ENCODE data around the gene CRTAC1. TPM values are rescaled to one million over a fixed set of nuclear protein-coding genes. Genes with fewer than 3 reads are reported as not detected.

CRTAC1 gene
- total RNA-seq, 4 donors from 2014 or later, result 0.41 to 0.79 TPM; not detected in 2

GRCh38 chr10:97896756-97897358, 133.6 kb downstream of the CRTAC1 start:
- no peaks in the 10 kb centered on the region for H3K36me3 ChIP-seq
- no peak for TF ChIP-seq CTCF (IDR thresholded peaks at IDR 0.05)
- no peak for TF ChIP-seq POLR2AphosphoS5 (IDR thresholded peaks at IDR 0.05)
- no peak for TF ChIP-seq POLR2A (IDR thresholded peaks at IDR 0.05)
- no peak for TF ChIP-seq EP300 (IDR thresholded peaks at IDR 0.05; ENCODE audit: low read depth)
- intact Hi-C loops (cut with DNase I; ENCODE audit: low total_unique reads), result no loop called here
- peaks cover 0 to 5% (median 0%) of the 10 kb centered on the region in 4 donors for H3K4me1 ChIP-seq
- no peaks in the 10 kb centered on the region for H3K9me3 ChIP-seq
- H3K27ac ChIP-seq, result no peak overlapping the region
- no peak for DNase-seq
- H3K27me3 ChIP-seq, result peaks cover 4% of the 10 kb centered on the region
- H3K4me3 ChIP-seq, result no peak overlapping the region
- 84% methylated on average over 13 of the region's 13 CpGs; no CpG with 5 or more reads in 1 of the 2 donors for WGBS, 2 donors (ENCODE audit: low coverage in 1 of 2)
- in situ Hi-C loops (cut with MboI; ENCODE audit: low pct_ligation_motif_present in 1 of 4, low pct_unique_long_range_greater_than_20kb in 1 of 4, low sequenced_read_pairs in 3 of 4), result no loop called here

GRCh38 chr10:97895915-97896314, 134.5 kb downstream of the CRTAC1 start:
- in situ Hi-C loops (cut with MboI; ENCODE audit: low pct_ligation_motif_present in 1 of 4, low pct_unique_long_range_greater_than_20kb in 1 of 4, low sequenced_read_pairs in 3 of 4), result no loop called here
- WGBS, 2 donors (ENCODE audit: low coverage in 1 of 2), result 74% methylated on average over 9 of the region's 9 CpGs; no CpG with 5 or more reads in 1 of the 2 donors
- no peak for TF ChIP-seq POLR2AphosphoS5 (IDR thresholded peaks at IDR 0.05)
- no peak for TF ChIP-seq CTCF (IDR thresholded peaks at IDR 0.05)
- TF ChIP-seq POLR2A (IDR thresholded peaks at IDR 0.05), result no peak
- no peak for TF ChIP-seq EP300 (IDR thresholded peaks at IDR 0.05; ENCODE audit: low read depth)
- H3K4me3 ChIP-seq, result no peak overlapping the region
- H3K27me3 ChIP-seq, result peaks cover 4% of the 10 kb centered on the region
- H3K9me3 ChIP-seq, result no peaks in the 10 kb centered on the region
- H3K27ac ChIP-seq, result no peak overlapping the region
- peaks cover 0 to 5% (median 0%) of the 10 kb centered on the region in 4 donors for H3K4me1 ChIP-seq
- no peaks in the 10 kb centered on the region for H3K36me3 ChIP-seq
- intact Hi-C loops (cut with DNase I; ENCODE audit: low total_unique reads), result no loop called here
- no peak for DNase-seq

GRCh38 chr10:97895084-97895483, 135.3 kb downstream of the CRTAC1 start:
- Histone ChIP-seq H3K9me3 (no peaks in the 10 kb centered on the region), H3K27me3 (peaks cover 4% of the 10 kb centered on the region), H3K36me3 (no peaks in the 10 kb centered on the region), H3K27ac (no peak overlapping the region), H3K4me3 (no peak overlapping the region), H3K4me1 (peaks cover 0 to 5% (median 0%) of the 10 kb centered on the region in 4 donors)
- TF ChIP-seq EP300 (IDR thresholded peaks at IDR 0.05; ENCODE audit: low read depth) (no peak), POLR2A (IDR thresholded peaks at IDR 0.05) (no peak), CTCF (IDR thresholded peaks at IDR 0.05) (no peak), POLR2AphosphoS5 (IDR thresholded peaks at IDR 0.05) (no peak)
- intact Hi-C loops (cut with DNase I; ENCODE audit: low total_unique reads) (no loop called here), in situ Hi-C loops (cut with MboI; ENCODE audit: low pct_ligation_motif_present in 1 of 4, low pct_unique_long_range_greater_than_20kb in 1 of 4, low sequenced_read_pairs in 3 of 4) (no loop called here)
- 90 to 100% methylated on average over 2 to 13 of the region's 13 CpGs for WGBS, 2 donors (ENCODE audit: low coverage in 1 of 2)
- DNase-seq, result no peak

GRCh38 chr10:97894092-97894491, 136.3 kb downstream of the CRTAC1 start:
- WGBS, 2 donors (ENCODE audit: low coverage in 1 of 2), result 45 to 57% methylated on average over 2 to 3 of the region's 3 CpGs
- TF ChIP-seq POLR2AphosphoS5 (IDR thresholded peaks at IDR 0.05) (no peak), POLR2A (IDR thresholded peaks at IDR 0.05) (no peak), EP300 (IDR thresholded peaks at IDR 0.05; ENCODE audit: low read depth) (no peak), CTCF (IDR thresholded peaks at IDR 0.05) (no peak)
- Histone ChIP-seq H3K4me1 (peaks cover 0 to 5% (median 0%) of the 10 kb centered on the region in 4 donors), H3K36me3 (no peaks in the 10 kb centered on the region), H3K9me3 (no peaks in the 10 kb centered on the region), H3K4me3 (no peak overlapping the region), H3K27me3 (peaks cover 4% of the 10 kb centered on the region), H3K27ac (no peak overlapping the region)
- intact Hi-C loops (cut with DNase I; ENCODE audit: low total_unique reads), result no loop called here
- in situ Hi-C loops (cut with MboI; ENCODE audit: low pct_ligation_motif_present in 1 of 4, low pct_unique_long_range_greater_than_20kb in 1 of 4, low sequenced_read_pairs in 3 of 4), result no loop called here
- no peak for DNase-seq

Measured in transverse colon (tissue), 4 donors.